ENCODE measurements around the gene TMEM250.

- TF ChIP-seq TEAD1 (CRISPR knock-in tag; IDR thresholded peaks at IDR 0.05) (no peak), MYNN (IDR thresholded peaks at IDR 0.05) (no peak), MYNN (CRISPR knock-in tag; IDR thresholded peaks at IDR 0.05) (no peak), CREB1 (IDR thresholded peaks at IDR 0.05) (no peak), CREB1 (CRISPR knock-in tag; IDR thresholded peaks at IDR 0.05) (no peak), MTA3 (IDR thresholded peaks at IDR 0.05; ENCODE audit: borderline replicate concordance) (no peak)
These were observed 27.7 kb downstream of the TMEM250 start for GRCh38 chr9:136090768-136091581.
